Activated naive CD8-positive, alpha-beta T cell treated with anti-CD3 and anti-CD28 coated beads for 36 hours (primary cell): Measurements from ENCODE around the gene TCF7L1. TPM values are rescaled to one million over a fixed set of nuclear protein-coding genes. Genes with fewer than 3 reads are reported as not detected.

Experiments
- DNase-seq: peaks from one replicate; pipeline ENCODE4 v3.0.0; 2021
- H3K27ac Mint-ChIP-seq: one replicate; pipeline ENCODE4 v1.8.0; 2022; ENCODE audit warnings: mild to moderate bottlenecking, moderate library complexity, mixed read lengths
- H3K27me3 Mint-ChIP-seq: one replicate; pipeline ENCODE4 v1.8.0; 2022; ENCODE audit warnings: mild to moderate bottlenecking, mixed read lengths
- H3K36me3 Mint-ChIP-seq: one replicate; pipeline ENCODE4 v1.8.0; 2021; ENCODE audit warnings: mild to moderate bottlenecking, mixed read lengths
- H3K4me1 Mint-ChIP-seq: one replicate; pipeline ENCODE4 v1.8.0; 2021; ENCODE audit warnings: mixed read lengths
- H3K4me3 Mint-ChIP-seq: one replicate; pipeline ENCODE4 v1.8.0; 2022; ENCODE audit warnings: mild to moderate bottlenecking, moderate library complexity, mixed read lengths
- H3K9me3 Mint-ChIP-seq: one replicate; pipeline ENCODE4 v1.8.0; 2022; ENCODE audit warnings: mixed read lengths
- total RNA-seq, 2 experiments: library from RNA; stranded (reverse); gene quantifications; one replicate each; pipeline ENCODE4 v1.2.3, GENCODE V29; 2021

Gene TCF7L1
- total RNA-seq, 2 experiments from 2014 or later, result 0.06 TPM; not detected in 1

GRCh38 chr2:85234868-85235267, 101.7 kb downstream of the TCF7L1 start:
- Mint-ChIP-seq H3K4me3 (no peak overlapping the region), H3K27me3 (peaks cover 28% of the 10 kb centered on the region), H3K9me3 (no peaks in the 10 kb centered on the region), H3K36me3 (no peaks in the 10 kb centered on the region), H3K27ac (no peak overlapping the region), H3K4me1 (no peaks in the 10 kb centered on the region)
- DNase-seq, result no peak

GRCh38 chr2:85235281-85235680, 102.1 kb downstream of the TCF7L1 start:
- no peak for DNase-seq
- H3K9me3 Mint-ChIP-seq, result no peaks in the 10 kb centered on the region
- no peaks in the 10 kb centered on the region for H3K36me3 Mint-ChIP-seq
- peaks cover 28% of the 10 kb centered on the region for H3K27me3 Mint-ChIP-seq
- H3K4me1 Mint-ChIP-seq, result no peaks in the 10 kb centered on the region
- H3K27ac Mint-ChIP-seq, result no peak overlapping the region
- H3K4me3 Mint-ChIP-seq, result no peak overlapping the region

DNA sequence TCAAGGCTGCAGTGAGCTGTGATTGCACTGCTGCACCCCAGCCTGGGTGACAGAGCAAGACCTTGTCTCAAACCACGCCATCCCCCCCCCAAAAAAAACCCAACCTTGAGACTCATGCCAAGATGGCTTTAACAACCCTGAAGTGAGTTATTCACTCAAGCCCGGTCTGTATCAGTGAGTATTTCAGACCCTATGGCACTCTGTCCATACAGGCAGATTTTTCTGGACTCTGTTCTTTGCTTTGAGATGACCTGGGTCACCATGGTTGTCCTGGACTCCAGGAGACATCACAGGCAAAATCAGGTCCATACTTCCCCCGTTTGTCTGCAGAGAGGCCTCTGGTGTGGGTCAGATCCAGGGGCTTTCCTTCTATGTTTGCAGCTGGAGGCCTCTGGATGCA, 102.9 kb downstream of the TCF7L1 start:
- no peaks in the 10 kb centered on the region for H3K36me3 Mint-ChIP-seq
- no peak overlapping the region for H3K27ac Mint-ChIP-seq
- no peak overlapping the region for H3K4me3 Mint-ChIP-seq
- DNase-seq, result no peak
- H3K9me3 Mint-ChIP-seq, result no peaks in the 10 kb centered on the region
- H3K27me3 Mint-ChIP-seq, result peaks cover 28% of the 10 kb centered on the region
- H3K4me1 Mint-ChIP-seq, result peaks cover 2% of the 10 kb centered on the region

- Mint-ChIP-seq H3K9me3 (no peaks in the 10 kb centered on the region), H3K36me3 (no peaks in the 10 kb centered on the region), H3K27me3 (peaks cover 24% of the 10 kb centered on the region), H3K27ac (no peak overlapping the region), H3K4me1 (peaks cover 2% of the 10 kb centered on the region), H3K4me3 (no peak overlapping the region)
- DNase-seq, result no peak
Measured at GRCh38 chr2:85237849-85238565, 104.8 kb downstream of the TCF7L1 start.

DNA sequence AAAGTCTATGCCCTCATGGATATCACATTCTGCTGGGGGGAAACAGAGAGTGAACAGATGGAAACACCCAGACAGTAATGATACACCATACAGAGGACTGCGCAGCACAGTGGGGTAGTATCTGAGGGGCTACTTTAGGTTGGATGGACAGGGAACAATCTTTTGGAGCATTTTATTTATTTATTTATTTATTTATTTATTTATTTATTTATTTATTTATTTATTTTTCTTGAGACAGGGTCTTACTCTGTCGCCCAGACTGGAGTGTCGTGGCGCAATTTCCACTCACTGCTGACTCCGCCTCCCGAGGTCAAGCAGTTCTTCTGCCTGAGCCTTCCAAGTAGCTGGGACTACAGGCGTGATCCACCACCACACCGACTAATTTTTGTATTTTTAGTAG, 105.4 kb downstream of the TCF7L1 start:
- no peak for DNase-seq
- Mint-ChIP-seq H3K27me3 (peaks cover 28% of the 10 kb centered on the region), H3K27ac (no peak overlapping the region), H3K36me3 (no peaks in the 10 kb centered on the region), H3K9me3 (no peaks in the 10 kb centered on the region), H3K4me1 (peaks cover 2% of the 10 kb centered on the region), H3K4me3 (no peak overlapping the region)

- DNase-seq, result no peak
- H3K9me3 Mint-ChIP-seq, result no peaks in the 10 kb centered on the region
- H3K4me3 Mint-ChIP-seq, result no peak overlapping the region
- H3K4me1 Mint-ChIP-seq, result peaks cover 2% of the 10 kb centered on the region
- no peaks in the 10 kb centered on the region for H3K36me3 Mint-ChIP-seq
- no peak overlapping the region for H3K27ac Mint-ChIP-seq
- H3K27me3 Mint-ChIP-seq, result peaks cover 33% of the 10 kb centered on the region
Measured at GRCh38 chr2:85239102-85239501, 105.9 kb downstream of the TCF7L1 start.

- Mint-ChIP-seq H3K4me3 (no peak overlapping the region), H3K4me1 (peaks cover 2% of the 10 kb centered on the region), H3K36me3 (no peaks in the 10 kb centered on the region), H3K27me3 (peaks cover 32% of the 10 kb centered on the region), H3K27ac (no peak overlapping the region), H3K9me3 (no peaks in the 10 kb centered on the region)
- DNase-seq, result no peak
Measured at GRCh38 chr2:85240055-85240454, 106.9 kb downstream of the TCF7L1 start.

- H3K4me1 Mint-ChIP-seq, result peaks cover 10% of the 10 kb centered on the region
- no peak for DNase-seq
- H3K27me3 Mint-ChIP-seq, result peaks cover 25% of the 10 kb centered on the region
- no peak overlapping the region for H3K4me3 Mint-ChIP-seq
- no peaks in the 10 kb centered on the region for H3K36me3 Mint-ChIP-seq
- no peak overlapping the region for H3K27ac Mint-ChIP-seq
- no peaks in the 10 kb centered on the region for H3K9me3 Mint-ChIP-seq
Measured at GRCh38 chr2:85242321-85242720, 109.1 kb downstream of the TCF7L1 start.

GRCh38 chr2:85243101-85244072, 110.2 kb downstream of the TCF7L1 start:
- peaks cover 15% of the 10 kb centered on the region for H3K27me3 Mint-ChIP-seq
- no peak overlapping the region for H3K27ac Mint-ChIP-seq
- H3K9me3 Mint-ChIP-seq, result no peaks in the 10 kb centered on the region
- no peaks in the 10 kb centered on the region for H3K36me3 Mint-ChIP-seq
- H3K4me3 Mint-ChIP-seq, result no peak overlapping the region
- peak; percentile 15 for DNase-seq
- H3K4me1 Mint-ChIP-seq, result peaks cover 10% of the 10 kb centered on the region

DNA sequence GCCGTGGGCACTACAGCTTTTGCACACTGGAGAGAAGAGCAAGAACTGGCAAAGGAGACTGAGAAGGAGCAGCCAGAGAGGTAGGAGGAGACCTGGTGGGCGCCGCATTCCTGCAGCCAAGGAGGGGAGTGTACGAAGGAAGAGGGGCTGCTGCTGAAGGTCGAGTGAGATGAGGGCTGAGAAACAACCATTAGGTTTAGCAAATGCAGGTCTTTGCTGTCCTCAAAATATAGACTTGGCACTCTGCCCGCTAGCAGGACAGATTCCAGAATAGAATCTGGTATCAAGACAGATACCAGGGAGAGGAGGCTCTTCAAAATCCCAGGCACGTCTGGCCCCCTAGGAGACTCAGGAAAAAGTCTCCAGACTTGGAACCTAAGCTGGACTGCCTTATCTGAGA, 111.6 kb downstream of the TCF7L1 start:
- no peak overlapping the region for H3K4me3 Mint-ChIP-seq
- no peaks in the 10 kb centered on the region for H3K36me3 Mint-ChIP-seq
- H3K4me1 Mint-ChIP-seq, result peaks cover 10% of the 10 kb centered on the region
- peaks cover 13% of the 10 kb centered on the region for H3K27me3 Mint-ChIP-seq
- no peak overlapping the region for H3K27ac Mint-ChIP-seq
- no peak for DNase-seq
- no peaks in the 10 kb centered on the region for H3K9me3 Mint-ChIP-seq

DNA sequence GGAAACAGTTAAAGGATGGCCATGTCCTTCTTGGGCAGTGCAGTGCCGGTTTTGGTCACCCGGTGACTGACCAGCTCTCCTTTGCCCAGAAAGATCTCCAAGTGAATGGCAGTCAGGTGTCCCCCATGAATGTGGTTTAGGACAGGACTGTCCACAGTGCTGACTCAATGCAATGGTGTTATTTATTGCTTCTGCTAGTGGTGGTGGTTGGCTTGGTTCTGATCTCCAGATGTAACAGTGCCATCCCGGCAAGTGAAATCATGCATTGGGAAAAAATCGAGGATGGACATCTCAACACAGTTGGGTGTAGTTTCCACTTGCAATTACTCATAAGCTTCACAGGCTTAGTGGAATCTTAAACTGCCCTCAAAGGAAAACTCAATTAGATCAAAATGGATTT, 112.7 kb downstream of the TCF7L1 start:
- H3K36me3 Mint-ChIP-seq, result no peaks in the 10 kb centered on the region
- peaks cover 8% of the 10 kb centered on the region for H3K4me1 Mint-ChIP-seq

GRCh38 chr2:85246348-85246747, 113.2 kb downstream of the TCF7L1 start:
- Mint-ChIP-seq H3K27ac (no peak overlapping the region), H3K4me3 (no peak overlapping the region), H3K4me1 (peaks cover 8% of the 10 kb centered on the region), H3K36me3 (no peaks in the 10 kb centered on the region), H3K9me3 (no peaks in the 10 kb centered on the region), H3K27me3 (peaks cover 13% of the 10 kb centered on the region)
- DNase-seq, result no peak

More for the DNA sequence above, 112.7 kb downstream of the TCF7L1 start:
- Mint-ChIP-seq H3K4me3 (no peak overlapping the region), H3K27me3 (peaks cover 13% of the 10 kb centered on the region), H3K9me3 (no peaks in the 10 kb centered on the region), H3K27ac (no peak overlapping the region)
- no peak for DNase-seq

DNA sequence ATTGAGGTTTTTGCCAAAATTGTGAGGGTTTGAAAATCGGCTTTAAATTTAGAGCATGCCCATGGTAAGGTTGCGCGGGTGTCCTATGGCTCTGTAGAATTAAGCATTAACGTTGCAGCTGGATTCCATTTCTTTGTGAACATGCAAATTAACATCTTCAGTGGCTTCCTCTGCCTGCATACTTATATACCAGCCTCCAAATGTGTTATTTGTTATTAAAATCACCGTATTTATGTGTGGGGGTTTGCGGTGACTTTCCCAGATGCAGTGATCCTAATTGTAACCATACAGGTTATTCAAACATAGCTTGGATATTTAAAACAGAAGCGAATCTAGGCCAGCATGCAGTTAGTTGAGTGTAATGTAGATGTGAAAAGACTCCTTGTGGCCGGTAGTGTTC, 114.4 kb downstream of the TCF7L1 start:
- no peak overlapping the region for H3K4me3 Mint-ChIP-seq
- H3K9me3 Mint-ChIP-seq, result no peaks in the 10 kb centered on the region
- DNase-seq, result no peak
- peaks cover 8% of the 10 kb centered on the region for H3K4me1 Mint-ChIP-seq
- no peaks in the 10 kb centered on the region for H3K36me3 Mint-ChIP-seq
- no peak overlapping the region for H3K27ac Mint-ChIP-seq
- peaks cover 13% of the 10 kb centered on the region for H3K27me3 Mint-ChIP-seq

- Mint-ChIP-seq H3K36me3 (no peaks in the 10 kb centered on the region), H3K9me3 (no peaks in the 10 kb centered on the region), H3K4me1 (peaks cover 8% of the 10 kb centered on the region), H3K4me3 (no peak overlapping the region), H3K27me3 (peaks cover 5% of the 10 kb centered on the region), H3K27ac (no peak overlapping the region)
- no peak for DNase-seq
Measured at GRCh38 chr2:85248773-85249509, 115.7 kb downstream of the TCF7L1 start.

- Mint-ChIP-seq H3K36me3 (no peaks in the 10 kb centered on the region), H3K4me3 (no peak overlapping the region), H3K9me3 (no peaks in the 10 kb centered on the region), H3K4me1 (peaks cover 8% of the 10 kb centered on the region), H3K27ac (no peak overlapping the region), H3K27me3 (no peaks in the 10 kb centered on the region)
- DNase-seq, result no peak
Measured at GRCh38 chr2:85250045-85250444, 116.9 kb downstream of the TCF7L1 start.
